Non-pigmented ciliary epithelial cell (primary cell): ENCODE data around the gene ROBO1.
"Not testable (repeated sequence)": the region's sequence is repeated elsewhere in the genome, so short reads cannot be mapped to it uniquely, and the experiment has no call there.

Experiments
- DNase-seq: peaks from one replicate; pipeline ENCODE4 v3.0.0-alpha.2; 2010; ENCODE audit warnings: low read depth

Gene ROBO1

GRCh38 chr3:79245284-79246138, 522.3 kb downstream of the ROBO1 start:
- DNase-seq: no peak

- no peak for DNase-seq
Observed at GRCh38 chr3:79236496-79236895, 531.3 kb downstream of the ROBO1 start.

- DNase-seq: no peak
Observed at GRCh38 chr3:79233431-79234060, 534.3 kb downstream of the ROBO1 start.

- no peak for DNase-seq
Observed at GRCh38 chr3:79230266-79230665, 537.5 kb downstream of the ROBO1 start.

GRCh38 chr3:79217096-79217495, 550.7 kb downstream of the ROBO1 start:
- no peak for DNase-seq

- no peak for DNase-seq
Observed at GRCh38 chr3:79215286-79215685, 552.5 kb downstream of the ROBO1 start.

- no peak for DNase-seq
Observed at GRCh38 chr3:79211586-79212359, 556.0 kb downstream of the ROBO1 start.

GRCh38 chr3:79204351-79204750, 563.4 kb downstream of the ROBO1 start:
- peak; percentile 72 for DNase-seq

GRCh38 chr3:79203144-79203519, 564.7 kb downstream of the ROBO1 start:
- DNase-seq: no peak

GRCh38 chr3:79202471-79203143, 565.2 kb downstream of the ROBO1 start:
- no peak for DNase-seq

- no peak for DNase-seq
Observed at GRCh38 chr3:79200456-79200855, 567.3 kb downstream of the ROBO1 start.

GRCh38 chr3:79199966-79200365, 567.8 kb downstream of the ROBO1 start:
- DNase-seq: no peak

GRCh38 chr3:79187426-79187825, 580.4 kb downstream of the ROBO1 start:
- no peak for DNase-seq

GRCh38 chr3:79184251-79184650, 583.5 kb downstream of the ROBO1 start:
- DNase-seq: no peak

- no peak for DNase-seq
Observed at GRCh38 chr3:79183496-79183895, 584.3 kb downstream of the ROBO1 start.

GRCh38 chr3:79178471-79179180, 589.2 kb downstream of the ROBO1 start:
- no peak for DNase-seq

- DNase-seq: no peak
Observed at GRCh38 chr3:79175870-79176269, 591.9 kb downstream of the ROBO1 start.

GRCh38 chr3:79173259-79173658, 594.5 kb downstream of the ROBO1 start:
- not testable (repeated sequence) for DNase-seq

GRCh38 chr3:79172241-79172640, 595.6 kb downstream of the ROBO1 start:
- no peak for DNase-seq

- no peak for DNase-seq
Observed at GRCh38 chr3:79170021-79170420, 597.8 kb downstream of the ROBO1 start.

- peak; percentile 89 for DNase-seq
Observed at GRCh38 chr3:79167651-79168416, 600.0 kb downstream of the ROBO1 start.
